ENCODE results near the gene TFB2M. TPM values are rescaled to one million over a fixed set of nuclear protein-coding genes. Genes with fewer than 3 reads are reported as not detected.

Gene TFB2M
- total RNA-seq, 1 donor from 2014 or later, result 6.5 TPM

GRCh38 chr1:246512635-246513034 lies 53.4 kb downstream of the TFB2M start:
- Mint-ChIP-seq H3K36me3 (ENCODE audit: unreplicated experiment) (peaks cover 6% of the 10 kb centered on the region), H3K4me1 (ENCODE audit: low read depth, unreplicated experiment) (no peaks in the 10 kb centered on the region)
- TF ChIP-seq CTCF (IDR thresholded peaks at IDR 0.05; ENCODE audit: partially characterized antibody, unreplicated experiment), result no peak

GRCh38 chr1:246512230-246512629 lies 53.8 kb downstream of the TFB2M start:
- DNase-seq, result no peak
- Mint-ChIP-seq H3K4me1 (ENCODE audit: low read depth, unreplicated experiment) (peaks cover 3% of the 10 kb centered on the region), H3K36me3 (ENCODE audit: unreplicated experiment) (peaks cover 6% of the 10 kb centered on the region), H3K27ac (ENCODE audit: unreplicated experiment) (no peak overlapping the region), H3K27me3 (ENCODE audit: unreplicated experiment) (peaks cover 18% of the 10 kb centered on the region), H3K9me3 (ENCODE audit: unreplicated experiment) (peaks cover 16% of the 10 kb centered on the region), H3K4me3 (ENCODE audit: unreplicated experiment) (no peak overlapping the region)
- TF ChIP-seq CTCF (IDR thresholded peaks at IDR 0.05; ENCODE audit: partially characterized antibody, unreplicated experiment), result no peak

More at GRCh38 chr1:246512635-246513034, 53.4 kb downstream of the TFB2M start:
- Mint-ChIP-seq H3K9me3 (ENCODE audit: unreplicated experiment) (peaks cover 13% of the 10 kb centered on the region), H3K27me3 (ENCODE audit: unreplicated experiment) (peaks cover 14% of the 10 kb centered on the region), H3K4me3 (ENCODE audit: unreplicated experiment) (no peak overlapping the region), H3K27ac (ENCODE audit: unreplicated experiment) (no peak overlapping the region)
- DNase-seq, result no peak

- Mint-ChIP-seq H3K9me3 (ENCODE audit: unreplicated experiment) (peaks cover 13% of the 10 kb centered on the region), H3K27ac (ENCODE audit: unreplicated experiment) (no peak overlapping the region), H3K4me3 (ENCODE audit: unreplicated experiment) (no peak overlapping the region), H3K4me1 (ENCODE audit: low read depth, unreplicated experiment) (peaks cover 6% of the 10 kb centered on the region), H3K36me3 (ENCODE audit: unreplicated experiment) (peaks cover 6% of the 10 kb centered on the region), H3K27me3 (ENCODE audit: unreplicated experiment) (peaks cover 18% of the 10 kb centered on the region)
- DNase-seq, result no peak
- no peak for TF ChIP-seq CTCF (IDR thresholded peaks at IDR 0.05; ENCODE audit: partially characterized antibody, unreplicated experiment)
These were observed 54.9 kb downstream of the TFB2M start for GRCh38 chr1:246511203-246511602.

- Mint-ChIP-seq H3K27ac (ENCODE audit: unreplicated experiment) (no peak overlapping the region), H3K4me1 (ENCODE audit: low read depth, unreplicated experiment) (peaks cover 7% of the 10 kb centered on the region), H3K36me3 (ENCODE audit: unreplicated experiment) (peaks cover 6% of the 10 kb centered on the region), H3K27me3 (ENCODE audit: unreplicated experiment) (peaks cover 18% of the 10 kb centered on the region), H3K4me3 (ENCODE audit: unreplicated experiment) (no peak overlapping the region), H3K9me3 (ENCODE audit: unreplicated experiment) (peaks cover 13% of the 10 kb centered on the region)
- no peak for DNase-seq
- TF ChIP-seq CTCF (IDR thresholded peaks at IDR 0.05; ENCODE audit: partially characterized antibody, unreplicated experiment), result no peak
These were observed 55.7 kb downstream of the TFB2M start for GRCh38 chr1:246510147-246511030.
